ENCODE data around the gene ABI2. TPM values are rescaled to one million over a fixed set of nuclear protein-coding genes. Genes with fewer than 3 reads are reported as not detected.

ABI2 gene
- total RNA-seq, 1 donor from 2014 or later: 161 TPM

DNA sequence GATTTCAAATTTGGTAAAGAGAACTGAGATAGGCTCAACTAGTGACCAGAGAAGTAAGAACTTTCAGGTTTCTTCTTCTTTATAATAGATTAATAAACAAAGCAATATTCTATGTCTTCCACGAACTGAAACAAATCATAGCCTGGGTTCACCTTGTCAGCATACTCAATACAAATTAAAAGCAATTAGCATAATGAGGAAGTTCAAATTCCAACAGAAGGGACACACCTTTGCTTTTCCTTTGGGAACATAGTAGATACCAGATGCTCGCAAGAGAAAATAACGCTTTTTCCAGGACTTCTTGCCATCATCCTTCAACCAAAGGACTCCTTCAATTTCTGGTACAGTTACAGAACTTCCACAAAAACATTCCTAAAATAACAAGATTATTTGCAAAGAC, 127.0 kb downstream of the ABI2 start:
- Histone ChIP-seq H3K4me3 (no peak overlapping the region), H4K20me1 (ENCODE audit: low read depth) (peaks cover 4% of the 10 kb centered on the region), H3K36me3 (peaks cover 10% of the 10 kb centered on the region), H3F3A (ENCODE audit: low read depth) (peaks cover 5% of the 10 kb centered on the region), H3K9me3 (ENCODE audit: low read depth) (no peaks in the 10 kb centered on the region), H3K27ac (no peak overlapping the region), H3K4me2 (no peak overlapping the region), H3K4me1 (no peaks in the 10 kb centered on the region), H3K79me2 (ENCODE audit: low read depth) (no peaks in the 10 kb centered on the region), H3K9ac (no peak overlapping the region), H3K27me3 (no peaks in the 10 kb centered on the region), H2AFZ (replicated peaks) (no peak overlapping the region)
- no peak overlapping the region for H3K27ac Mint-ChIP-seq
- H3K36me3 Mint-ChIP-seq: peaks cover 22% of the 10 kb centered on the region
- no peak overlapping the region for H3K4me3 Mint-ChIP-seq
- no peaks in the 10 kb centered on the region for H3K4me1 Mint-ChIP-seq
- TF ChIP-seq EZH2 (IDR thresholded peaks at IDR 0.05) (no peak), EZH2phosphoT487 (IDR thresholded peaks at IDR 0.05) (no peak)
- TF ChIP-seq, protein P1, sequence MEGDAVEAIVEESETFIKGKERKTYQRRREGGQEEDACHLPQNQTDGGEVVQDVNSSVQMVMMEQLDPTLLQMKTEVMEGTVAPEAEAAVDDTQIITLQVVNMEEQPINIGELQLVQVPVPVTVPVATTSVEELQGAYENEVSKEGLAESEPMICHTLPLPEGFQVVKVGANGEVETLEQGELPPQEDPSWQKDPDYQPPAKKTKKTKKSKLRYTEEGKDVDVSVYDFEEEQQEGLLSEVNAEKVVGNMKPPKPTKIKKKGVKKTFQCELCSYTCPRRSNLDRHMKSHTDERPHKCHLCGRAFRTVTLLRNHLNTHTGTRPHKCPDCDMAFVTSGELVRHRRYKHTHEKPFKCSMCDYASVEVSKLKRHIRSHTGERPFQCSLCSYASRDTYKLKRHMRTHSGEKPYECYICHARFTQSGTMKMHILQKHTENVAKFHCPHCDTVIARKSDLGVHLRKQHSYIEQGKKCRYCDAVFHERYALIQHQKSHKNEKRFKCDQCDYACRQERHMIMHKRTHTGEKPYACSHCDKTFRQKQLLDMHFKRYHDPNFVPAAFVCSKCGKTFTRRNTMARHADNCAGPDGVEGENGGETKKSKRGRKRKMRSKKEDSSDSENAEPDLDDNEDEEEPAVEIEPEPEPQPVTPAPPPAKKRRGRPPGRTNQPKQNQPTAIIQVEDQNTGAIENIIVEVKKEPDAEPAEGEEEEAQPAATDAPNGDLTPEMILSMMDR (IDR thresholded peaks at IDR 0.05): no peak
- no peaks in the 10 kb centered on the region for H3K27me3 Mint-ChIP-seq (ENCODE audit: insufficient read depth, low read depth)
- no peaks in the 10 kb centered on the region for H3K9me3 Mint-ChIP-seq
- DNase-seq (ENCODE audit: low spot score): no peak

DNA sequence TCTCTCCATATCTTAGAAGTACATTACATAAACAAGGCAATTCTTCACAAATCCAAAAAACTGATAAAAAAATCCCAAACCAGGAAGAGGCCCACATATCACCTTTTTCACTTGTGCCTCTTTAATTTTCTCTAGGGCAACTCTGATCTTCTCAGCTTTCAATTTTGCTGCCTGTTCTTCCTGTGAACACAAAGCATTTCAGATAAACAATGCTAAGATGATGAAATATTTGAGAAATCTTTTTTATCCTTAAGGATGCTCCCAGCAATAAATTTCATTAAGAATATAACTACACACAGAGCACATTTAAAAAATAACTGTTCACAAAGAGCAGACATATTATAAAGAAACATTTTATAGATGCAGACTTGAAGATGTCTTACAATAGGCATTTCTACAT, 133.6 kb downstream of the ABI2 start:
- Histone ChIP-seq H3K4me3 (no peak overlapping the region), H3F3A (ENCODE audit: low read depth) (no peaks in the 10 kb centered on the region), H3K4me2 (no peak overlapping the region), H3K9ac (no peak overlapping the region), H3K4me1 (peaks cover 4% of the 10 kb centered on the region), H2AFZ (replicated peaks) (no peak overlapping the region), H3K27me3 (no peaks in the 10 kb centered on the region), H4K20me1 (ENCODE audit: low read depth) (peaks cover 5% of the 10 kb centered on the region), H3K79me2 (ENCODE audit: low read depth) (no peaks in the 10 kb centered on the region), H3K9me3 (ENCODE audit: low read depth) (no peaks in the 10 kb centered on the region), H3K27ac (no peak overlapping the region), H3K36me3 (peaks cover 6% of the 10 kb centered on the region)
- Mint-ChIP-seq H3K4me3 (no peak overlapping the region), H3K27ac (no peak overlapping the region), H3K27me3 (ENCODE audit: insufficient read depth, low read depth) (no peaks in the 10 kb centered on the region), H3K36me3 (peaks cover 12% of the 10 kb centered on the region), H3K4me1 (no peaks in the 10 kb centered on the region), H3K9me3 (no peaks in the 10 kb centered on the region)
- TF ChIP-seq, protein P1 (IDR thresholded peaks at IDR 0.05): no peak
- TF ChIP-seq EZH2 (IDR thresholded peaks at IDR 0.05): no peak
- DNase-seq (ENCODE audit: low spot score): no peak

DNA sequence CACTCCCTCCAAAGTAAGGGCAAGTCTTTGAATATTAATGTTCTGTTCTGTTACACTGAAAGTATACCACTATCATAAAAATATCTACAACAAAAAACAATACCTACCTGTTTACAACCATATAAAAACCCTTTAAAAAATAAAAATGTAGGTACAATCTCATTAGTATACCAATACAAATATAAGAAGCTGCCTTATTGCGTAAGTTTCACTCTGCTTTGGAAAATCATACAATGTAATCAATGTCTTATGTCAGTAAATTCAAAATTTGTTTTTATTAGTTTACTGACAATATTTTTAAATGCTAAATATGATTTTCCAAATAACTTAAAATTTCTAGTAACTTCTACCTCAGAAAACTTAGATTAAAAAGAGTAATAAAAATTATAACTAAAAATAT, 134.1 kb downstream of the ABI2 start:
- no peak overlapping the region for H3K27ac Mint-ChIP-seq
- H3K4me1 Mint-ChIP-seq: no peaks in the 10 kb centered on the region
- H3K9me3 Mint-ChIP-seq: no peaks in the 10 kb centered on the region

More for the DNA sequence above, 134.1 kb downstream of the ABI2 start:
- H3K4me2 ChIP-seq: no peak overlapping the region
- H3K36me3 Mint-ChIP-seq: peaks cover 12% of the 10 kb centered on the region
- H3K4me1 ChIP-seq: peaks cover 4% of the 10 kb centered on the region
- no peak for TF ChIP-seq EZH2 (IDR thresholded peaks at IDR 0.05)
- TF ChIP-seq EZH2phosphoT487 (IDR thresholded peaks at IDR 0.05): no peak
- TF ChIP-seq, protein P1 (IDR thresholded peaks at IDR 0.05): no peak
- DNase-seq (ENCODE audit: low spot score): no peak
- H3K27me3 ChIP-seq: no peaks in the 10 kb centered on the region
- H3K9me3 ChIP-seq (ENCODE audit: low read depth): no peaks in the 10 kb centered on the region
- H3F3A ChIP-seq (ENCODE audit: low read depth): no peaks in the 10 kb centered on the region
- H2AFZ ChIP-seq (replicated peaks): no peak overlapping the region
- no peak overlapping the region for H3K4me3 Mint-ChIP-seq
- no peak overlapping the region for H3K27ac ChIP-seq
- H3K79me2 ChIP-seq (ENCODE audit: low read depth): no peaks in the 10 kb centered on the region
- peaks cover 5% of the 10 kb centered on the region for H4K20me1 ChIP-seq (ENCODE audit: low read depth)
- H3K27me3 Mint-ChIP-seq (ENCODE audit: insufficient read depth, low read depth): no peaks in the 10 kb centered on the region
- no peak overlapping the region for H3K4me3 ChIP-seq
- peaks cover 6% of the 10 kb centered on the region for H3K36me3 ChIP-seq
- no peak overlapping the region for H3K9ac ChIP-seq

All from neural progenitor cell (in vitro differentiated cells).